IPS-NIHi7 (cell line): Measurements from ENCODE around the gene ATG9B.

Experiments
- DNase-seq: peaks from one replicate; pipeline ENCODE4 v3.0.0; 2012; ENCODE audit warnings: mixed read lengths; ENCODE audit errors: extremely low spot score

The ATG9B gene

GRCh38 chr7:150966002-150966401 is 58.3 kb downstream of the ATG9B start:
- DNase-seq, result peak; percentile 65

GRCh38 chr7:150965273-150965830 is 58.9 kb downstream of the ATG9B start:
- DNase-seq, result no peak
